ENCODE data around the gene DNAH6. TPM values are rescaled to one million over a fixed set of nuclear protein-coding genes. Genes with fewer than 3 reads are reported as not detected.

The DNAH6 gene
- total and polyA plus RNA-seq, 10 of the 15 experiments (the other 5 are each of a cell fraction or from before 2014, with no cell fraction given): 0.07 to 1.0 (median 0.29) TPM

DNA sequence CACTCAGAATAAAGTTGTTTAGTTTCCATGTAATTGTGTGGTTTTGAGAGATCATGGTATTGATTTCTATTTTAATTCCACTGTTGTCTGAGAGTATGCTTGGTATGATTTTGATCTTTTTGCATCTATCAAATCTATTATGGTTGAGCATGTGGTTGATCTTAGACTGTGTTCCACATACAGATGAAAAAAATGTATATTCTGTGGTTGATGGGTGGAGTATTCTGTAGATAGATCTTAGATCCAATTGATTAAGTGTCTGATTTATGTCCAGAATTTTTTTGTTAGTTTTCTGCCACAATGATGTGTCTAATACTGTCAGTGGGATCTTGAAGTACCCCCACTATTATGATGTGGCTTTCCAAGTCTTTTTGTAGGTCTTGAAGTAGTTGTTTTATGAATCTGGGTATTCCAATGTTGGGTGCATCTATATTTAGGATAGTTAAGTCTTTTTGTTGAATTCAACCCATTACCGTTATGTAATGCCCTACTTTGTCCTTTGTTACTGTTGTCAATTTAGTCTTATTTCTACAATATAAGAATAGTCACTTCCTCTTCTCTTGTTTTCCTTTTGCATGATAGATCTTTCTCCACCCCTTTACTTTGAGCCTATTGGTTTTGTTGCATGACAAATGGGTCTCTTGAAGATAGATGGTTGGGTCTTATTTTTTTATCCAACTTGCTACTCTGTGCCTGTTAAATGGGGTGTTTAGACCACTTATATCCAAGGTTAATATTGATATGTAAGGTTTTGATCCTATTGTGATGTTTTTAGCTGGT, 262.8 kb downstream of the DNAH6 start:
- CTCF ChIA-PET: interaction anchor here (0.6 kb wide), 1 partner anchor 86 kb away, joined by 3 read pairs; no protein-coding TSS in a partner anchor
- POLR2A ChIA-PET: no interaction called here
- Histone ChIP-seq H3K4me3 (no peak overlapping the region), H4K20me1 (ENCODE audit: control insufficient read depth, insufficient read depth) (no peaks in the 10 kb centered on the region), H3K27ac (ENCODE audit: control insufficient read depth, insufficient read depth) (no peak overlapping the region), H3K9ac (ENCODE audit: control insufficient read depth, insufficient read depth, low read length) (no peak overlapping the region), H3K79me2 (ENCODE audit: control insufficient read depth, insufficient read depth, low read length) (no peaks in the 10 kb centered on the region), H3K9me3 (replicated peaks; ENCODE audit: control insufficient read depth, insufficient read depth, low read length) (no peaks in the 10 kb centered on the region; the same call in 2 of the 3 replicates), H2AFZ (ENCODE audit: control insufficient read depth, low read depth, low read length) (no peak overlapping the region), H3K27me3 (replicated peaks in 1 of 2; ENCODE audit: control insufficient read depth in 2 of 2, insufficient read depth in 2 of 2, low read length in 1 of 2) (no peaks in the 10 kb centered on the region), H3K4me1 (ENCODE audit: control insufficient read depth, insufficient read depth, low read length) (peaks cover 5% of the 10 kb centered on the region), H3K4me2 (ENCODE audit: control insufficient read depth, insufficient read depth) (no peak overlapping the region), H3K36me3 (ENCODE audit: control insufficient read depth in 2 of 2, insufficient read depth in 2 of 2, low read length in 1 of 2) (no peaks in the 10 kb centered on the region)
- no peak for FAIRE-seq
- in situ Hi-C loops (cut with MboI): no loop called here
- WGBS (ENCODE audit: insufficient coverage, insufficient replicate concordance, low lambda C conversion rate, missing lambda C conversion rate): 0% methylated on average over 1 of the region's 1 CpG
- no peak for ATAC-seq
- SMC1A ChIA-PET (ENCODE audit: uncharacterized antibody, unreplicated experiment): interaction anchor here (1.0 kb wide), 1 partner anchor 264 kb away, joined by 3 read pairs; no protein-coding TSS in a partner anchor
- RAD21 ChIA-PET (ENCODE audit: unreplicated experiment): no interaction called here
- DNase-seq (ENCODE audit: low read depth, low spot score): no peak
- BruUV-seq (replicated peaks): no TSS peak
- intact Hi-C loops (cut with micrococcal nuclease; ENCODE audit: unreplicated experiment): no loop called here
- TF ChIP-seq RB1 (IDR thresholded peaks at IDR 0.05; ENCODE audit: borderline replicate concordance) (no peak), MYC (IDR thresholded peaks at IDR 0.05; ENCODE audit: insufficient read depth, insufficient read length, insufficient replicate concordance, low read length, severe bottlenecking) (no peak), NR2C1 (IDR thresholded peaks at IDR 0.05) (no peak), ASH2L (IDR thresholded peaks at IDR 0.05; ENCODE audit: borderline replicate concordance, low read depth) (no peak), NFYA (IDR thresholded peaks at IDR 0.05; ENCODE audit: borderline replicate concordance, low read depth, low read length) (no peak), ZNF24 (IDR thresholded peaks at IDR 0.05) (no peak)
- TF ChIP-seq, protein P1, sequence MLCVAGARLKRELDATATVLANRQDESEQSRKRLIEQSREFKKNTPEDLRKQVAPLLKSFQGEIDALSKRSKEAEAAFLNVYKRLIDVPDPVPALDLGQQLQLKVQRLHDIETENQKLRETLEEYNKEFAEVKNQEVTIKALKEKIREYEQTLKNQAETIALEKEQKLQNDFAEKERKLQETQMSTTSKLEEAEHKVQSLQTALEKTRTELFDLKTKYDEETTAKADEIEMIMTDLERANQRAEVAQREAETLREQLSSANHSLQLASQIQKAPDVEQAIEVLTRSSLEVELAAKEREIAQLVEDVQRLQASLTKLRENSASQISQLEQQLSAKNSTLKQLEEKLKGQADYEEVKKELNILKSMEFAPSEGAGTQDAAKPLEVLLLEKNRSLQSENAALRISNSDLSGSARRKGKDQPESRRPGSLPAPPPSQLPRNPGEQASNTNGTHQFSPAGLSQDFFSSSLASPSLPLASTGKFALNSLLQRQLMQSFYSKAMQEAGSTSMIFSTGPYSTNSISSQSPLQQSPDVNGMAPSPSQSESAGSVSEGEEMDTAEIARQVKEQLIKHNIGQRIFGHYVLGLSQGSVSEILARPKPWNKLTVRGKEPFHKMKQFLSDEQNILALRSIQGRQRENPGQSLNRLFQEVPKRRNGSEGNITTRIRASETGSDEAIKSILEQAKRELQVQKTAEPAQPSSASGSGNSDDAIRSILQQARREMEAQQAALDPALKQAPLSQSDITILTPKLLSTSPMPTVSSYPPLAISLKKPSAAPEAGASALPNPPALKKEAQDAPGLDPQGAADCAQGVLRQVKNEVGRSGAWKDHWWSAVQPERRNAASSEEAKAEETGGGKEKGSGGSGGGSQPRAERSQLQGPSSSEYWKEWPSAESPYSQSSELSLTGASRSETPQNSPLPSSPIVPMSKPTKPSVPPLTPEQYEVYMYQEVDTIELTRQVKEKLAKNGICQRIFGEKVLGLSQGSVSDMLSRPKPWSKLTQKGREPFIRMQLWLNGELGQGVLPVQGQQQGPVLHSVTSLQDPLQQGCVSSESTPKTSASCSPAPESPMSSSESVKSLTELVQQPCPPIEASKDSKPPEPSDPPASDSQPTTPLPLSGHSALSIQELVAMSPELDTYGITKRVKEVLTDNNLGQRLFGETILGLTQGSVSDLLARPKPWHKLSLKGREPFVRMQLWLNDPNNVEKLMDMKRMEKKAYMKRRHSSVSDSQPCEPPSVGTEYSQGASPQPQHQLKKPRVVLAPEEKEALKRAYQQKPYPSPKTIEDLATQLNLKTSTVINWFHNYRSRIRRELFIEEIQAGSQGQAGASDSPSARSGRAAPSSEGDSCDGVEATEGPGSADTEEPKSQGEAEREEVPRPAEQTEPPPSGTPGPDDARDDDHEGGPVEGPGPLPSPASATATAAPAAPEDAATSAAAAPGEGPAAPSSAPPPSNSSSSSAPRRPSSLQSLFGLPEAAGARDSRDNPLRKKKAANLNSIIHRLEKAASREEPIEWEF (IDR thresholded peaks at IDR 0.05; ENCODE audit: insufficient replicate concordance, low read depth, low read length): no peak
- TF ChIP-seq, protein P2, sequence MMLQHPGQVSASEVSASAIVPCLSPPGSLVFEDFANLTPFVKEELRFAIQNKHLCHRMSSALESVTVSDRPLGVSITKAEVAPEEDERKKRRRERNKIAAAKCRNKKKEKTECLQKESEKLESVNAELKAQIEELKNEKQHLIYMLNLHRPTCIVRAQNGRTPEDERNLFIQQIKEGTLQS (IDR thresholded peaks at IDR 0.05; ENCODE audit: borderline replicate concordance, extremely low read depth, low read depth, low read length): no peak
- TF ChIP-seq, protein P3, sequence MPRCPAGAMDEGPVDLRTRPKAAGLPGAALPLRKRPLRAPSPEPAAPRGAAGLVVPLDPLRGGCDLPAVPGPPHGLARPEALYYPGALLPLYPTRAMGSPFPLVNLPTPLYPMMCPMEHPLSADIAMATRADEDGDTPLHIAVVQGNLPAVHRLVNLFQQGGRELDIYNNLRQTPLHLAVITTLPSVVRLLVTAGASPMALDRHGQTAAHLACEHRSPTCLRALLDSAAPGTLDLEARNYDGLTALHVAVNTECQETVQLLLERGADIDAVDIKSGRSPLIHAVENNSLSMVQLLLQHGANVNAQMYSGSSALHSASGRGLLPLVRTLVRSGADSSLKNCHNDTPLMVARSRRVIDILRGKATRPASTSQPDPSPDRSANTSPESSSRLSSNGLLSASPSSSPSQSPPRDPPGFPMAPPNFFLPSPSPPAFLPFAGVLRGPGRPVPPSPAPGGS (IDR thresholded peaks at IDR 0.05; ENCODE audit: borderline replicate concordance, insufficient read depth, low read depth, low read length, poor library complexity, severe bottlenecking): no peak
- TF ChIP-seq, protein P4, sequence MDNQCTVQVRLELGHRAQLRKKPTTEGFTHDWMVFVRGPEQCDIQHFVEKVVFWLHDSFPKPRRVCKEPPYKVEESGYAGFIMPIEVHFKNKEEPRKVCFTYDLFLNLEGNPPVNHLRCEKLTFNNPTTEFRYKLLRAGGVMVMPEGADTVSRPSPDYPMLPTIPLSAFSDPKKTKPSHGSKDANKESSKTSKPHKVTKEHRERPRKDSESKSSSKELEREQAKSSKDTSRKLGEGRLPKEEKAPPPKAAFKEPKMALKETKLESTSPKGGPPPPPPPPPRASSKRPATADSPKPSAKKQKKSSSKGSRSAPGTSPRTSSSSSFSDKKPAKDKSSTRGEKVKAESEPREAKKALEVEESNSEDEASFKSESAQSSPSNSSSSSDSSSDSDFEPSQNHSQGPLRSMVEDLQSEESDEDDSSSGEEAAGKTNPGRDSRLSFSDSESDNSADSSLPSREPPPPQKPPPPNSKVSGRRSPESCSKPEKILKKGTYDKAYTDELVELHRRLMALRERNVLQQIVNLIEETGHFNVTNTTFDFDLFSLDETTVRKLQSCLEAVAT (IDR thresholded peaks at IDR 0.05): no peak

Data from GM12878 (cell line).